CD14-positive monocyte (primary cell): Measurements from ENCODE around the gene FNDC3B. TPM values are rescaled to one million over a fixed set of nuclear protein-coding genes. Genes with fewer than 3 reads are reported as not detected.

Experiments used
- DNase-seq, 3 donors: peaks; one replicate each; pipeline ENCODE4 v3.0.0-alpha.2; 2011 to 2022
- H2AFZ ChIP-seq: 2 replicates; pipeline ENCODE4 v1.6.0; 2012; ENCODE audit warnings: mild to moderate bottlenecking, low read depth, low read length, inconsistent platforms; ENCODE audit not compliant: insufficient read depth, poor library complexity, severe bottlenecking
- H3K27ac ChIP-seq, 2 donors: 1 replicate in 1 of 2; 2 replicates in 1 of 2; pipeline ENCODE4 v1.5.1; 2012 to 2013; ENCODE audit warnings: low read length in 2 of 2, control low read depth in 1 of 2, inconsistent platforms in 1 of 2, low read depth in 1 of 2, mild to moderate bottlenecking in 1 of 2
- H3K27me3 ChIP-seq, 2 donors: one replicate each; pipeline versions ENCODE4 v1.6.0 to v1.6.1; 2011 to 2013; ENCODE audit warnings: low read length in 2 of 2; ENCODE audit not compliant: control insufficient read depth in 2 of 2, insufficient read depth in 2 of 2
- H3K36me3 ChIP-seq, 2 donors: replicated peaks in 1 of 2; 1 replicate in 1 of 2; 2 replicates in 1 of 2; pipeline versions ENCODE4 v1.5.1 to v1.6.1; 2012 to 2013; ENCODE audit warnings: low read length in 2 of 2, control low read depth in 1 of 2, inconsistent platforms in 1 of 2, mild to moderate bottlenecking in 1 of 2; ENCODE audit not compliant: insufficient read depth in 2 of 2, control insufficient read depth in 1 of 2
- H3K4me1 ChIP-seq, 2 donors: 1 replicate in 1 of 2; 2 replicates in 1 of 2; pipeline versions ENCODE4 v1.5.1 to v1.6.1; 2012 to 2013; ENCODE audit warnings: low read length in 2 of 2, control low read depth in 1 of 2, inconsistent platforms in 1 of 2, mild to moderate bottlenecking in 1 of 2, moderate library complexity in 1 of 2; ENCODE audit not compliant: insufficient read depth in 2 of 2, control insufficient read depth in 1 of 2
- H3K4me2 ChIP-seq: replicated peaks from 2 replicates; pipeline ENCODE3; 2012; ENCODE audit warnings: low read length, moderate library complexity, mild to moderate bottlenecking; ENCODE audit not compliant: poor library complexity, severe bottlenecking; ENCODE audit errors: extremely low read depth
- H3K4me3 ChIP-seq, 3 experiments: fragments of 200-600 bp in 1 of 3; sonication (generic) in 1 of 3; replicated peaks in 1 of 3; 1 replicate in 2 of 3; 2 replicates in 1 of 3; pipeline ENCODE4 v1.5.1; 2011 to 2013; ENCODE audit warnings: low read length in 3 of 3, mild to moderate bottlenecking in 3 of 3, control low read depth in 2 of 3, low read depth in 2 of 3, inconsistent platforms in 1 of 3, moderate library complexity in 1 of 3
- H3K79me2 ChIP-seq: 2 replicates; pipeline ENCODE4 v1.6.0; 2012; ENCODE audit warnings: mild to moderate bottlenecking, control low read depth, inconsistent platforms, low read length, moderate library complexity; ENCODE audit not compliant: insufficient read depth
- H3K9ac ChIP-seq: 2 replicates; pipeline ENCODE4 v1.6.0; 2017; ENCODE audit warnings: low read length, mild to moderate bottlenecking; ENCODE audit not compliant: insufficient read depth, poor library complexity, severe bottlenecking
- H3K9me3 ChIP-seq, 2 donors: replicated peaks in 1 of 2; 1 replicate in 1 of 2; 2 replicates in 1 of 2; pipeline versions ENCODE4 v1.5.1 to v1.6.1; 2012 to 2013; ENCODE audit warnings: low read length in 2 of 2, control low read depth in 1 of 2; ENCODE audit not compliant: control insufficient read depth in 1 of 2, insufficient read depth in 1 of 2
- H4K20me1 ChIP-seq: 2 replicates; pipeline ENCODE4 v1.6.0; 2012; ENCODE audit warnings: mild to moderate bottlenecking, low read length, control low read depth, moderate library complexity; ENCODE audit not compliant: insufficient read depth
- H3K27ac Mint-ChIP-seq, 7 donors: one replicate each; pipeline ENCODE4 v1.8.0; 2020; ENCODE audit warnings: mild to moderate bottlenecking in 7 of 7, mixed read lengths in 7 of 7, moderate library complexity in 6 of 7, inconsistent platforms in 2 of 7
- H3K27me3 Mint-ChIP-seq, 3 donors: one replicate each; pipeline ENCODE4 v1.8.0; 2021 to 2022; ENCODE audit warnings: low read depth in 3 of 3, mild to moderate bottlenecking in 3 of 3, mixed read lengths in 3 of 3, moderate library complexity in 3 of 3, inconsistent platforms in 1 of 3
- H3K36me3 Mint-ChIP-seq, 2 donors: one replicate each; pipeline ENCODE4 v1.8.0; 2020; ENCODE audit warnings: mixed read lengths in 2 of 2, inconsistent platforms in 1 of 2, mild to moderate bottlenecking in 1 of 2
- H3K4me1 Mint-ChIP-seq: one replicate; pipeline ENCODE4 v1.8.0; 2020; ENCODE audit warnings: mild to moderate bottlenecking, mixed read lengths
- H3K4me3 Mint-ChIP-seq, 2 donors: one replicate each; pipeline ENCODE4 v1.8.0; 2020; ENCODE audit warnings: mild to moderate bottlenecking in 2 of 2, mixed read lengths in 2 of 2, moderate library complexity in 1 of 2
- H3K9me3 Mint-ChIP-seq, 7 donors: one replicate each; pipeline ENCODE4 v1.8.0; 2020 to 2022; ENCODE audit warnings: mixed read lengths in 7 of 7, mild to moderate bottlenecking in 6 of 7, moderate library complexity in 6 of 7, inconsistent platforms in 2 of 7
- WGBS: methylation state at CpG from one replicate; pipeline ENCODE4 v1.1.5; 2013; ENCODE audit warnings: missing lambda C conversion rate; ENCODE audit not compliant: insufficient coverage; 5-methylcytosine and 5-hydroxymethylcytosine counted together
- intact Hi-C, 2 donors: fragments of 100-400 bp; cut with micrococcal nuclease; formaldehyde crosslinking; loops; one replicate each; pipeline versions ENCODE4 v1.15.0 to v1.15.1; 2023
- polyA plus RNA-seq, 3 donors: library from polyadenylated mRNA; depleted of rRNA in 1 of 3; unstranded in 2 of 3; stranded (reverse) in 1 of 3; fragments of 300-500 nt in 2 of 3; fragments of >200 nt in 1 of 3; fragmentation: Illumina TruSeq in 2 of 3; gene quantifications; 1 replicate in 2 of 3; 2 replicates in 1 of 3; pipeline ENCODE4 v1.2.3, GENCODE V29; 2012 to 2021
- TF ChIP-seq, protein P1 (sequence below): fragments of 200-600 bp; IDR thresholded peaks from one replicate; pipeline ENCODE4 v1.8.0; 2022; ENCODE audit warnings: antibody characterized with exemption, mild to moderate bottlenecking

Gene FNDC3B
- polyA plus RNA-seq, 3 donors, result 19.6 to 36.1 (median 25.7) TPM

DNA sequence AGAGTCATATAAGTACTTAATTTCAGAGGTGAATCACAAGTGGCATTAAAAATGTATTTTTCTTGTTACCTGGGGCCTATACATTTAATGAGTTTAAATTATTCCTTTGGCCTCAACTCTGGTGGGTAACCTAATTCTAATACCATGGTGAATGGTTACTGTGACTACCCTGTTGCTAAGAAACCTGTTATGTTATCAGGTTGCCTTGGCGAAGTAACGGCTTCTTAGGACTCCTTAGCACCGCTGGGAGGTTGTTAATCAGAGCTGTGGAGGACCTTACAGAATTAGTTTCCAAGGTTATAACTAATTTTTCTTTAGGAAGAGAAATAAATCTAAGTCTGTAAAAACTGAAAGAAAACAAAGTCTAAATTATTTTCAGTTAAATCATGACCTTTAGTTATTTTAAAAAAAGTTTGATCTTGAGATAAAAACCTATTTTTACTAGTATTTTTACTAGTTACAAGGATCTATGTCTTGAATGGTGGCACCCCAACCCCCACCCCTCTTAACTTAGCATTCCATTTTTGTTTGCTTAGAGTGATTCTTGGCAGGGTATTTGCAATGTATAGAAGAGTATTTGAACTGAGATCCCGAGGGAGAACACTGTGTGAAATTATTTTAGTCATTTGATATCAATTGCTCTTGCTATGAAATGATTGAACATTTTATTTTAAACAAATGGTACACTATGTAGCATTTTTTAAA, 155.5 kb downstream of the FNDC3B start:
- TF ChIP-seq, protein P1, sequence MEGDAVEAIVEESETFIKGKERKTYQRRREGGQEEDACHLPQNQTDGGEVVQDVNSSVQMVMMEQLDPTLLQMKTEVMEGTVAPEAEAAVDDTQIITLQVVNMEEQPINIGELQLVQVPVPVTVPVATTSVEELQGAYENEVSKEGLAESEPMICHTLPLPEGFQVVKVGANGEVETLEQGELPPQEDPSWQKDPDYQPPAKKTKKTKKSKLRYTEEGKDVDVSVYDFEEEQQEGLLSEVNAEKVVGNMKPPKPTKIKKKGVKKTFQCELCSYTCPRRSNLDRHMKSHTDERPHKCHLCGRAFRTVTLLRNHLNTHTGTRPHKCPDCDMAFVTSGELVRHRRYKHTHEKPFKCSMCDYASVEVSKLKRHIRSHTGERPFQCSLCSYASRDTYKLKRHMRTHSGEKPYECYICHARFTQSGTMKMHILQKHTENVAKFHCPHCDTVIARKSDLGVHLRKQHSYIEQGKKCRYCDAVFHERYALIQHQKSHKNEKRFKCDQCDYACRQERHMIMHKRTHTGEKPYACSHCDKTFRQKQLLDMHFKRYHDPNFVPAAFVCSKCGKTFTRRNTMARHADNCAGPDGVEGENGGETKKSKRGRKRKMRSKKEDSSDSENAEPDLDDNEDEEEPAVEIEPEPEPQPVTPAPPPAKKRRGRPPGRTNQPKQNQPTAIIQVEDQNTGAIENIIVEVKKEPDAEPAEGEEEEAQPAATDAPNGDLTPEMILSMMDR, result no peak
- peaks cover 82% of the 10 kb centered on the region for H4K20me1 ChIP-seq
- H3K4me1 Mint-ChIP-seq, result peaks cover 15% of the 10 kb centered on the region
- H3K4me1 ChIP-seq, result peaks cover 4 to 6% of the 10 kb centered on the region in 2 donors
- no peak overlapping the region for H3K9ac ChIP-seq
- H3K36me3 ChIP-seq, result no peaks in the 10 kb centered on the region
- no peaks in the 10 kb centered on the region for H3K9me3 ChIP-seq
- peak overlapping the region in 1 of 2 donors; percentile 59 for H3K27ac ChIP-seq
- no peak overlapping the region for H2AFZ ChIP-seq
- no peaks in the 10 kb centered on the region for H3K27me3 Mint-ChIP-seq
- 100% methylated on average over 1 of the region's 4 CpGs for WGBS
- H3K4me3 ChIP-seq, result no peak overlapping the region
- H3K4me3 Mint-ChIP-seq, result no peak overlapping the region
- no peak for DNase-seq
- H3K27me3 ChIP-seq, result no peaks in the 10 kb centered on the region
- H3K36me3 Mint-ChIP-seq, result peaks cover 8 to 10% of the 10 kb centered on the region in 2 donors
- H3K79me2 ChIP-seq, result peaks cover 93% of the 10 kb centered on the region
- H3K4me2 ChIP-seq, result no peak overlapping the region
- H3K9me3 Mint-ChIP-seq, result no peaks in the 10 kb centered on the region
- intact Hi-C loops, result no loop called here
- H3K27ac Mint-ChIP-seq, result peak overlapping the region in 1 of 7 donors; percentile 10

DNA sequence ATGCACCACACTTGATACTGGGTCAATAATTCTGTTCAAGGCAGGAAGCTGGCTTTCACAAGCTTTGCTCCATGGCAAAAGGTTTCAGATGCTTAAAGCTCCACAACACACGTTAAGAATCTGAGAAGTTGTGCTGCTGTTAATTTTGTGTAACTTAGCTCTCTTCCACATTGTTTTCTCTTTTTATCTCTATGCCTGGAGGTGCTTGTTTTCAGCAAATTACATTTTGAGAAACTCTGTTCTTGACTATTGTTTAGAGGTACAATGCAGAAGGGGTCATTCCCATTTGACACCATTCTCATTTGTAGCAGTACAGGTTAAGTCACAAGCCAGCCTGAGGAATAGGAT, 156.0 kb downstream of the FNDC3B start:
- peaks cover 82% of the 10 kb centered on the region for H4K20me1 ChIP-seq
- no peak overlapping the region for H3K4me3 ChIP-seq
- no peak overlapping the region for H2AFZ ChIP-seq
- H3K4me3 Mint-ChIP-seq, result no peak overlapping the region
- WGBS, result no CpG with 5 or more reads among the region's 1 CpG
- H3K36me3 ChIP-seq, result no peaks in the 10 kb centered on the region
- no peaks in the 10 kb centered on the region for H3K9me3 Mint-ChIP-seq
- no peaks in the 10 kb centered on the region for H3K9me3 ChIP-seq
- no peaks in the 10 kb centered on the region for H3K27me3 ChIP-seq
- H3K79me2 ChIP-seq, result peaks cover 93% of the 10 kb centered on the region
- TF ChIP-seq, protein P1, result no peak
- no peak overlapping the region for H3K4me2 ChIP-seq
- H3K36me3 Mint-ChIP-seq, result peaks cover 11% of the 10 kb centered on the region in 2 donors
- intact Hi-C loops, result no loop called here
- H3K9ac ChIP-seq, result no peak overlapping the region
- H3K4me1 ChIP-seq, result peaks cover 4 to 9% of the 10 kb centered on the region in 2 donors
- H3K27ac ChIP-seq, result peak overlapping the region in 1 of 2 donors; percentile 59
- peaks cover 17% of the 10 kb centered on the region for H3K4me1 Mint-ChIP-seq
- H3K27me3 Mint-ChIP-seq, result no peaks in the 10 kb centered on the region
- peak overlapping the region in 2 of 7 donors; percentile 25 to 46 for H3K27ac Mint-ChIP-seq
- no peak for DNase-seq
